Gastrocnemius medialis (tissue), 4 donors: ENCODE data around the gene NUBPL. TPM values are rescaled to one million over a fixed set of nuclear protein-coding genes. Genes with fewer than 3 reads are reported as not detected.
"Not testable (repeated sequence)": the region's sequence is repeated elsewhere in the genome, so short reads cannot be mapped to it uniquely, and the experiment has no call there.

Experiments
- ATAC-seq, 2 donors: fragments of 150-250 bp; one replicate each; pipeline ENCODE4 v1.9.1; 2016
- DNase-seq, 2 donors: peaks; one replicate each; pipeline ENCODE4 v3.0.0-alpha.2; 2019
- H3K27ac ChIP-seq, 4 donors: fragments of 200-600 bp; sonication (generic); 1 replicate in 1 of 4; 2 replicates in 3 of 4; pipeline ENCODE4 v1.5.1; 2016 to 2018; ENCODE audit warnings: mild to moderate bottlenecking in 2 of 4, moderate library complexity in 1 of 4
- H3K27me3 ChIP-seq, 3 donors: fragments of 200-600 bp; sonication (generic) in 2 of 3; 1 replicate in 1 of 3; 2 replicates in 2 of 3; pipeline versions ENCODE4 v1.5.1 to v1.6.0; 2016 to 2019; ENCODE audit warnings: mild to moderate bottlenecking in 1 of 3, moderate library complexity in 1 of 3
- H3K36me3 ChIP-seq, 2 donors: fragments of 200-600 bp; sonication (generic) in 1 of 2; one replicate each; pipeline ENCODE4 v1.5.1; 2017 to 2018
- H3K4me1 ChIP-seq, 2 donors: fragments of 200-600 bp; sonication (generic) in 1 of 2; one replicate each; pipeline ENCODE4 v1.5.1; 2016 to 2017; ENCODE audit warnings: mild to moderate bottlenecking in 2 of 2
- H3K4me3 ChIP-seq, 4 donors: fragments of 200-600 bp; sonication (generic) in 3 of 4; 1 replicate in 1 of 4; 2 replicates in 3 of 4; pipeline ENCODE4 v1.5.1; 2016 to 2019; ENCODE audit warnings: mild to moderate bottlenecking in 2 of 4
- H3K9me3 ChIP-seq, 3 donors: fragments of 200-600 bp; sonication (generic) in 2 of 3; 1 replicate in 1 of 3; 2 replicates in 2 of 3; pipeline ENCODE4 v1.5.1; 2016 to 2019
- POLR2A ChIP-seq, 2 donors: fragments of 450-650 bp; IDR thresholded peaks; one replicate each; pipeline ENCODE4 v1.6.1; 2017; ENCODE audit warnings: antibody characterized with exemption in 2 of 2, mild to moderate bottlenecking in 2 of 2, moderate library complexity in 2 of 2
- in situ Hi-C, 4 donors: fragments of 200-750 bp; cut with MboI; loops; one replicate each; pipeline versions ENCODE4 v1.15.0 to v1.8.0; 2017; ENCODE audit warnings: low sequenced_read_pairs in 4 of 4
- intact Hi-C: fragments of 100-400 bp; cut with DNase I; formaldehyde crosslinking; loops from one replicate; pipeline ENCODE4 v1.15.1; 2023; ENCODE audit warnings: low total_unique reads
- total RNA-seq, 4 donors: library from RNA; depleted of rRNA; stranded (reverse); fragments of >200 nt; gene quantifications; one replicate each; pipeline versions ENCODE4 v1.1.0 to v1.2.3, GENCODE V29; 2016
- TF ChIP-seq, protein P1 (sequence below), 5 experiments: fragments of 450-650 bp in 3 of 5; fragments of 200-600 bp in 2 of 5; sonication (generic) in 2 of 5; IDR thresholded peaks in 4 of 5; conservative IDR thresholded peaks in 1 of 5; 1 replicate in 4 of 5; 2 replicates in 1 of 5; pipeline ENCODE4 v1.5.1; 2016 to 2019; ENCODE audit warnings: antibody characterized with exemption in 5 of 5, mild to moderate bottlenecking in 3 of 5, moderate library complexity in 3 of 5

NUBPL gene
- total RNA-seq, 4 donors from 2014 or later: 4.5 to 12.3 (median 7.7) TPM

GRCh38 chr14:31703056-31703455 is 141.9 kb downstream of the NUBPL start:
- in situ Hi-C loops (no loop called here), intact Hi-C loops (no loop called here)
- H3K27me3 ChIP-seq: no peaks in the 10 kb centered on the region
- H3K4me1 ChIP-seq: no peaks in the 10 kb centered on the region
- ATAC-seq (no peak), DNase-seq (no peak)
- no peak overlapping the region for H3K27ac ChIP-seq
- no peak for TF ChIP-seq POLR2A (IDR thresholded peaks at IDR 0.05)
- no peaks in the 10 kb centered on the region for H3K36me3 ChIP-seq
- H3K9me3 ChIP-seq: no peaks in the 10 kb centered on the region
- H3K4me3 ChIP-seq: no peak overlapping the region

DNA sequence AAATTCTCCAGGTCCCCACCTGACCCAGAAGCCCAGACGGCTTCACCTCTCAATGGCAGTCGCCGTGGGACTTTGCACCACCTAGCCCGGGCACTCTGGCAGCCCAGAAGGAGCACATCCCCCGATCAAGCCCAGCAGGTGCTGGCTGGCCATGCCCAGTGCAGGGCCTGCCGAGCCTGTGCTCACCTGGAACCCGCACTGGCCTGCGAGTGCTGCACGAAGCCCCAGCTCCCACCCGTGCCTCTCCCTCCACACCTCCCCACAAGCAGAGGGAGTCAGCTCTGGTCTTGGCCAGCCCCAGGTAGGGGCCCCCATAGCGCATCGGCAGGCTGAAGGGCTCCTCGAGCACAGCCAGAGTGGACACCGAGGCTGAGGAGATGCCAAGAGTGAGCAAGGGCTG is 144.5 kb downstream of the NUBPL start:
- Histone ChIP-seq H3K36me3 (no peaks in the 10 kb centered on the region), H3K9me3 (no peaks in the 10 kb centered on the region), H3K4me1 (no peaks in the 10 kb centered on the region), H3K4me3 (no peak overlapping the region), H3K27ac (no peak overlapping the region), H3K27me3 (no peaks in the 10 kb centered on the region)
- ATAC-seq (no peak), DNase-seq (no peak)
- intact Hi-C loops (no loop called here), in situ Hi-C loops (no loop called here)
- TF ChIP-seq, protein P1, sequence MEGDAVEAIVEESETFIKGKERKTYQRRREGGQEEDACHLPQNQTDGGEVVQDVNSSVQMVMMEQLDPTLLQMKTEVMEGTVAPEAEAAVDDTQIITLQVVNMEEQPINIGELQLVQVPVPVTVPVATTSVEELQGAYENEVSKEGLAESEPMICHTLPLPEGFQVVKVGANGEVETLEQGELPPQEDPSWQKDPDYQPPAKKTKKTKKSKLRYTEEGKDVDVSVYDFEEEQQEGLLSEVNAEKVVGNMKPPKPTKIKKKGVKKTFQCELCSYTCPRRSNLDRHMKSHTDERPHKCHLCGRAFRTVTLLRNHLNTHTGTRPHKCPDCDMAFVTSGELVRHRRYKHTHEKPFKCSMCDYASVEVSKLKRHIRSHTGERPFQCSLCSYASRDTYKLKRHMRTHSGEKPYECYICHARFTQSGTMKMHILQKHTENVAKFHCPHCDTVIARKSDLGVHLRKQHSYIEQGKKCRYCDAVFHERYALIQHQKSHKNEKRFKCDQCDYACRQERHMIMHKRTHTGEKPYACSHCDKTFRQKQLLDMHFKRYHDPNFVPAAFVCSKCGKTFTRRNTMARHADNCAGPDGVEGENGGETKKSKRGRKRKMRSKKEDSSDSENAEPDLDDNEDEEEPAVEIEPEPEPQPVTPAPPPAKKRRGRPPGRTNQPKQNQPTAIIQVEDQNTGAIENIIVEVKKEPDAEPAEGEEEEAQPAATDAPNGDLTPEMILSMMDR (IDR thresholded peaks at IDR 0.05 in 4 of 5, conservative IDR thresholded peaks at IDR 0.05 in 1 of 5): no peak
- TF ChIP-seq POLR2A (IDR thresholded peaks at IDR 0.05): no peak

GRCh38 chr14:31708661-31709060 is 147.5 kb downstream of the NUBPL start:
- DNase-seq, H3K27me3 ChIP-seq, H3K4me3 ChIP-seq, H3K27ac ChIP-seq, H3K9me3 ChIP-seq, in situ Hi-C loops, H3K4me1 ChIP-seq, H3K36me3 ChIP-seq, intact Hi-C loops, ATAC-seq: not testable (repeated sequence)

DNA sequence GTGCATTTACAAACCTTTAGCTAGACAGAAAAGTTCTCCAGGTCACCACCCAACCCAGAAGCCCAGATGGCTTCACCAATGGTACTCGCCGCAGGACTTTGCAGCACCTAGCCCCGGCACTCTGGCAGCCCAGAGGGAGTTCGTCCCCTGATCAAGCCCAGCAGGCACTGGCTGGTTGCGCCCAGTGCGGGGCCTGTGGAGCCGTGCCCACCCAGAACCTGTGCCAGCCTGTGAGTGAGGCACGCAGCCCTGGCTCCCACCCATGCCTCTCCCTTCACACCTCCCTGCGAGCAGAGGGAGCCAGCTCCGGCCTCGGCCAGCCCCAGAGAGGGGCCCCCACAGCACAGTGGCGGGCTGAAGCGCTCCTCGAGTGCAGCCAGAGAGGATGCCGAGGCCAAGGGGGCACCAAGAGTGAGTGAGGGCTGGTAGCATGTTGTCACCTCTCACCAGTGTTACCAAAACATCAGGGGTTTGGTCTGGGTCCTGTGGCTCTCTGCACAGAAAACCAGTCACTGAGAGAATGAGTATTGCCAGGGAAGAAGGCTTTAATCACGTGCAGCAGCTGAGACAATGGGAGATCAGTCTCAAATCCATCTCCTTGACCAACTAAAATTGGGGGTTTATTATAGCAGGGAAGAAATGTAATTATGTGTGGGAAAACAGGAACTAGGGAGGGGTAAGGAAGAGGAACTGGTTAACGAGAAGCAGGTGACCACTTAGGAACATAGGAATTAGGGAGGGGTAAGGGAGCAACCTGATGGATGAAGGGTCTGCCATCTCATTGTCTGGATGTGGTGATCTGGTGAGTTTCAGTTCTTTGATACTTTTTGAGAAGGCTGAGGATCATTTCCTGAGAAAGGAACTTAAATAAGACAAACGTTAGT is 151.3 kb downstream of the NUBPL start:
- ATAC-seq (no peak), DNase-seq (no peak)
- H3K27me3 ChIP-seq: no peaks in the 10 kb centered on the region
- no peak for TF ChIP-seq POLR2A (IDR thresholded peaks at IDR 0.05)
- TF ChIP-seq, protein P1 (IDR thresholded peaks at IDR 0.05 in 4 of 5, conservative IDR thresholded peaks at IDR 0.05 in 1 of 5): no peak
- H3K4me1 ChIP-seq: no peaks in the 10 kb centered on the region
- intact Hi-C loops (no loop called here), in situ Hi-C loops (no loop called here)
- no peaks in the 10 kb centered on the region for H3K9me3 ChIP-seq
- H3K4me3 ChIP-seq: no peak overlapping the region
- no peaks in the 10 kb centered on the region for H3K36me3 ChIP-seq
- H3K27ac ChIP-seq: no peak overlapping the region

DNA sequence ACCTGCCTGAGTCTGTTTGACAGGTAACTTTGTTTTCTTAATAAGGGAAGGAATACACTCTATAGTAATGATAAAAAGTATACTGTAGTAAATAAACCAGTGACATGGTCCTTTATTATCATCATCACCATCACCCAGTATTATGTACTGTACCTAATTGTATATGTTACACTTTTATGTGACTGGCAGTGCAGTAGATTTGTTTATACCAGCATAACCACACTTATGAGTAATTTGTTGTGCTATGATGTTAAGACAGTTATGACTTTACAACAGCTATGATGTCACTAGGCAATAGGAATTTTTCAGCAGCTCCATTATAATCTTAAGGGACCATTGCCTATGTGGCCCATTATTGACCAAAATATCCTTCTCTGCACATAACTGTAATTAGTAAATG is 155.0 kb downstream of the NUBPL start:
- ATAC-seq: no peak
- in situ Hi-C loops (no loop called here), intact Hi-C loops (no loop called here)

More for the DNA sequence above, 155.0 kb downstream of the NUBPL start:
- H3K27ac ChIP-seq: no peak overlapping the region
- H3K4me1 ChIP-seq: peaks cover 6 to 9% of the 10 kb centered on the region in 2 donors
- H3K9me3 ChIP-seq: no peaks in the 10 kb centered on the region
- H3K27me3 ChIP-seq: no peaks in the 10 kb centered on the region
- no peaks in the 10 kb centered on the region for H3K36me3 ChIP-seq
- H3K4me3 ChIP-seq: no peak overlapping the region
- no peak for DNase-seq
- TF ChIP-seq, protein P1 (IDR thresholded peaks at IDR 0.05 in 4 of 5, conservative IDR thresholded peaks at IDR 0.05 in 1 of 5): no peak
- no peak for TF ChIP-seq POLR2A (IDR thresholded peaks at IDR 0.05)
